ENCODE results near the gene CCDC43. TPM values are rescaled to one million over a fixed set of nuclear protein-coding genes. Genes with fewer than 3 reads are reported as not detected.

Gene CCDC43
- total and polyA plus RNA-seq, 8 donors = 20.3 to 33.2 (median 30.9) TPM

DNA sequence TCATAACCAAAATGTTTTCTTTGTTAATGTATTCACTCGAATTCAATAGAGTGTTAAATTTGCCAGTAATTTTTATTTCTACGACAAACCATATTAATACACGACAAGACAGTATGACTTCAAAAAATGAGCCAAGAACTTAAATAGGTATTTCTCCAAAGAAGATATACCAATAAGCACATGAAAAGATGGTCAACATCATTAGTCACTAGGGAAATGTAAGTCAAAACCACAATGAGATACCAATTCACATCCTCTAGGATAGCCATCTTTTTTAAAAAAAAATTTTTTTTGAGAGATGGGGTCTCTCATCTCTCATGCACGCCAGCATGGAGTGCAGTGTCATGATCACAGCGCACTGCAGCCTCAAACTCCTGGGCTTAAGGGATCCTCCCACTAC is 38.3 kb downstream of the CCDC43 start:
- Histone ChIP-seq H3K36me3 (no peaks in the 10 kb centered on the region), H3K27ac (no peak overlapping the region), H3K4me3 (no peak overlapping the region), H3K9me3 (no peaks in the 10 kb centered on the region), H3K27me3 (peaks cover 18 to 75% of the 10 kb centered on the region in 2 donors), H3K4me1 (peaks cover 0 to 3% of the 10 kb centered on the region in 2 donors)
- ATAC-seq = no peak
- TF ChIP-seq, protein P1, sequence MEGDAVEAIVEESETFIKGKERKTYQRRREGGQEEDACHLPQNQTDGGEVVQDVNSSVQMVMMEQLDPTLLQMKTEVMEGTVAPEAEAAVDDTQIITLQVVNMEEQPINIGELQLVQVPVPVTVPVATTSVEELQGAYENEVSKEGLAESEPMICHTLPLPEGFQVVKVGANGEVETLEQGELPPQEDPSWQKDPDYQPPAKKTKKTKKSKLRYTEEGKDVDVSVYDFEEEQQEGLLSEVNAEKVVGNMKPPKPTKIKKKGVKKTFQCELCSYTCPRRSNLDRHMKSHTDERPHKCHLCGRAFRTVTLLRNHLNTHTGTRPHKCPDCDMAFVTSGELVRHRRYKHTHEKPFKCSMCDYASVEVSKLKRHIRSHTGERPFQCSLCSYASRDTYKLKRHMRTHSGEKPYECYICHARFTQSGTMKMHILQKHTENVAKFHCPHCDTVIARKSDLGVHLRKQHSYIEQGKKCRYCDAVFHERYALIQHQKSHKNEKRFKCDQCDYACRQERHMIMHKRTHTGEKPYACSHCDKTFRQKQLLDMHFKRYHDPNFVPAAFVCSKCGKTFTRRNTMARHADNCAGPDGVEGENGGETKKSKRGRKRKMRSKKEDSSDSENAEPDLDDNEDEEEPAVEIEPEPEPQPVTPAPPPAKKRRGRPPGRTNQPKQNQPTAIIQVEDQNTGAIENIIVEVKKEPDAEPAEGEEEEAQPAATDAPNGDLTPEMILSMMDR (IDR thresholded peaks at IDR 0.05) = no peak
- intact Hi-C loops (cut with DNase I) = no loop called here
- no peak for DNase-seq

DNA sequence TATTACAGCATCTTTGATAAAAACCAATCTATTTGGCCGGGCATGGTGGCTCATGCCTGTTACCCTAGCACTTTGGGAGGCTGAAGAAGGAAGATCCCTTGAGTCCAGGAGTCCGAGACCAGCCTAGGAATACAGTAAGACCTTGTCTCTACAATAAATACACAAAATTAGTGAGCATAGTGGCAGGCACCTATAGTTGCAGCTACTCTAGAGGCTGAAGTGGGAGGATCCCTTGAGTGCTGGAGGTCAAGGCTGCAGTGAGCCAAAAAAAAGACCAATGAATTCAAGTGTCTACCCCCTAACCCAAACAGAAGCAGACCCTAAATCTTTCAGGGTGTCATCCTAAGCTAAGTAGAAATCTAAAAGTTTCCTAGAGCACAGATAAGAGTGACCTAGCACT is 40.6 kb downstream of the CCDC43 start:
- intact Hi-C loops (cut with DNase I) = no loop called here
- Histone ChIP-seq H3K27me3 (peaks cover 0 to 63% of the 10 kb centered on the region in 2 donors), H3K9me3 (no peaks in the 10 kb centered on the region), H3K4me1 (no peaks in the 10 kb centered on the region), H3K27ac (no peak overlapping the region), H3K4me3 (no peak overlapping the region), H3K36me3 (no peaks in the 10 kb centered on the region)
- no peak for DNase-seq
- TF ChIP-seq, protein P1 (IDR thresholded peaks at IDR 0.05) = no peak
- ATAC-seq = no peak

DNA sequence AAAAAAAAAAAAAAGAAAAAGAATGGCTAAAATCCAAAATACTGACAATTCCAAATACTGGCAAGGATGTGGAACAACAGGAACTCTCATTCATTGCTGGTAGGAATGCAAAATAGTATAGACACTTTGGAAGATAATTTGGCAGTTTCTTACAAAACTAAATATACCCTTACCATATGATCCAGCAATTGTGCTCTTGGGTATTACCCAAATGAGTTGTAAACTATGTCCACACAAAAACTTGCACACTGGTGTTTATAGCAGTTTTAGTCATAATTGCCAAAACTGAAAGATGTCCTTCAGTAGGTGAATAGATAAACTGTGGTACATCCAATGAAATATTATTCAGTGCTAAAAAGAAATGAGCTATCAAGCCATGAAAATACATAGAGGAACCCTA is 41.8 kb downstream of the CCDC43 start:
- Histone ChIP-seq H3K36me3 (no peaks in the 10 kb centered on the region), H3K27me3 (peaks cover 0 to 50% of the 10 kb centered on the region in 2 donors), H3K9me3 (no peaks in the 10 kb centered on the region), H3K4me1 (no peaks in the 10 kb centered on the region), H3K4me3 (no peak overlapping the region), H3K27ac (no peak overlapping the region)
- TF ChIP-seq, protein P1 (IDR thresholded peaks at IDR 0.05) = no peak
- intact Hi-C loops (cut with DNase I) = no loop called here
- DNase-seq (no peak), ATAC-seq (no peak)

DNA sequence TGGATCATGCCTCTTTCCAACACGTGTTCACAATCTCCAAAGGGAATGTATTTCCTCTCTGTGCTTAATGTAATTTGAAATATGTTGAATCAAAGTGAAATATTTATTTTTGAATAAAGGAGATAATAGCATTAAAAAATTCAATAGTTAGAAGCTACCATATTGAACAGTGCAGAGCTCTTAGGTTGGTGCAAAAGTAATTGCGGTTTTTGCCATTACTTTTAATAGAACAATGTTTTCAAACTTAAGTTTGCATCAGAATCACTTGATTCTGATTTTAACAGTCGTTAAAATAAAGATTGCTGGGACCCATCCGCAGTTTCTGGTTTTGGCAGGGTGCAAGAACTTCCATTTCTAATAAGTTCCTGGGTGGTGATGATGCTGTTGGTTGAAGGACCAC is 43.3 kb downstream of the CCDC43 start:
- DNase-seq (no peak), ATAC-seq (no peak)
- Histone ChIP-seq H3K4me1 (no peaks in the 10 kb centered on the region), H3K27me3 (peaks cover 0 to 36% of the 10 kb centered on the region in 2 donors), H3K4me3 (no peak overlapping the region), H3K27ac (no peak overlapping the region), H3K36me3 (no peaks in the 10 kb centered on the region), H3K9me3 (no peaks in the 10 kb centered on the region)
- intact Hi-C loops (cut with DNase I) = no loop called here
- TF ChIP-seq, protein P1 (IDR thresholded peaks at IDR 0.05) = no peak

DNA sequence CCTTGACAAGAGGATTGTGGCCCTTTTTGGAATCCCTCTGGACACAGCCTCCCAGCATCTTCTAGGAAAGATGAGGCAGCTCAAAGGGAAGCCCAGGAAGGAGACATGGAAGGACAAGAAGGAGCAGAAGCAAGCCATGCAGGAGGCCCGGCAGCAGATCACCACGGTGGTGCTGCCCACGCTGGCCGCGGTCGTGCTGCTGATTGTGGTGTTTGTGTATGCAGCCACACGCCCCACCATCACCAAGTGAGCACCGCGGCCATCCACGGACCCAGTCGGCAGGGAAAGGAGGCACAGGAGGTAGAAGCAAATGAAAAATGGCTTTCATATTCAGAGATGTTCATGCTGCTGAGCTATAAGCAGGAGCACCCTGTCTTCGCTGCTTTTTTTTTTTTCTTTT is 44.2 kb downstream of the CCDC43 start:
- TF ChIP-seq, protein P1 (IDR thresholded peaks at IDR 0.05) = no peak
- Histone ChIP-seq H3K27me3 (peaks cover 0 to 29% of the 10 kb centered on the region in 2 donors), H3K36me3 (no peaks in the 10 kb centered on the region), H3K4me3 (no peak overlapping the region), H3K4me1 (no peaks in the 10 kb centered on the region), H3K9me3 (no peaks in the 10 kb centered on the region), H3K27ac (no peak overlapping the region)
- DNase-seq (no peak), ATAC-seq (no peak)
- intact Hi-C loops (cut with DNase I) = no loop called here
